CD4-positive, alpha-beta memory T cell (primary cell): ENCODE results near the gene HECTD1. TPM values are rescaled to one million over a fixed set of nuclear protein-coding genes. Genes with fewer than 3 reads are reported as not detected.
A peak's percentile ranks its signal among the peaks of the same experiment; 100 is the strongest.
"Not testable (repeated sequence)": the region's sequence is repeated elsewhere in the genome, so short reads cannot be mapped to it uniquely, and the experiment has no call there.

Experiments
- CTCF ChIA-PET: fragments of 350-600 bp; sonication (Branson Sonifier 250); formaldehyde crosslinking; loops from one replicate; lab custom pipeline; 2021; ENCODE audit warnings: inconsistent platforms; ENCODE audit not compliant: partially characterized antibody; lab: Charles Lee
- POLR2A ChIA-PET: fragments of 350-600 bp; sonication (Branson Sonifier 250); formaldehyde crosslinking; loops from one replicate; lab custom pipeline; 2021; ENCODE audit not compliant: partially characterized antibody; lab: Charles Lee
- DNase-seq, 5 donors: peaks; one replicate each; pipeline versions ENCODE4 v3.0.0 to v3.0.0-alpha.2; 2020 to 2022; ENCODE audit warnings: mixed read lengths in 1 of 5
- H3K27ac ChIP-seq: one replicate; pipeline ENCODE4 v1.7.0; 2013; ENCODE audit warnings: low read depth, low read length
- H3K27me3 ChIP-seq: 2 replicates; pipeline ENCODE4 v1.7.0; 2013; ENCODE audit warnings: mild to moderate bottlenecking, low read length, moderate library complexity; ENCODE audit not compliant: insufficient read depth
- H3K36me3 ChIP-seq: 2 replicates; pipeline ENCODE4 v1.7.0; 2013; ENCODE audit warnings: mild to moderate bottlenecking, low read length, moderate library complexity; ENCODE audit not compliant: insufficient read depth
- H3K4me1 ChIP-seq: 2 replicates; pipeline ENCODE4 v1.7.0; 2013; ENCODE audit warnings: mild to moderate bottlenecking, low read length, moderate library complexity; ENCODE audit not compliant: insufficient read depth
- H3K4me3 ChIP-seq, 2 donors: one replicate each; pipeline ENCODE4 v1.7.0; 2013; ENCODE audit warnings: low read length in 2 of 2, mild to moderate bottlenecking in 1 of 2
- H3K9me3 ChIP-seq, 2 donors: one replicate each; pipeline ENCODE4 v1.7.0; 2013; ENCODE audit warnings: low read length in 2 of 2, control low read depth in 1 of 2; ENCODE audit not compliant: control insufficient read depth in 1 of 2
- H3K27ac Mint-ChIP-seq, 7 donors: one replicate each; pipeline ENCODE4 v1.8.0; 2020 to 2021; ENCODE audit warnings: mixed read lengths in 7 of 7, mild to moderate bottlenecking in 6 of 7, inconsistent platforms in 3 of 7, moderate library complexity in 3 of 7
- H3K27me3 Mint-ChIP-seq, 2 donors: one replicate each; pipeline ENCODE4 v1.8.0; 2020 to 2021; ENCODE audit warnings: mixed read lengths in 2 of 2
- H3K36me3 Mint-ChIP-seq, 2 donors: one replicate each; pipeline ENCODE4 v1.8.0; 2020 to 2021; ENCODE audit warnings: mixed read lengths in 2 of 2, inconsistent platforms in 1 of 2, mild to moderate bottlenecking in 1 of 2
- H3K4me1 Mint-ChIP-seq, 4 donors: one replicate each; pipeline ENCODE4 v1.8.0; 2020 to 2021; ENCODE audit warnings: mixed read lengths in 4 of 4, mild to moderate bottlenecking in 1 of 4
- H3K4me3 Mint-ChIP-seq, 8 donors: one replicate each; pipeline ENCODE4 v1.8.0; 2020 to 2021; ENCODE audit warnings: mixed read lengths in 8 of 8, mild to moderate bottlenecking in 7 of 8, moderate library complexity in 6 of 8, inconsistent platforms in 3 of 8
- H3K9me3 Mint-ChIP-seq, 8 donors: one replicate each; pipeline ENCODE4 v1.8.0; 2020 to 2021; ENCODE audit warnings: mixed read lengths in 8 of 8, mild to moderate bottlenecking in 5 of 8, inconsistent platforms in 3 of 8, moderate library complexity in 1 of 8
- intact Hi-C: fragments of 100-400 bp; cut with micrococcal nuclease; formaldehyde crosslinking; loops from one replicate; pipeline ENCODE4 v1.15.1; 2023
- polyA plus RNA-seq, 2 donors: library from polyadenylated mRNA; unstranded; fragments of 300-500 nt; fragmentation: Illumina TruSeq; gene quantifications; one replicate each; pipeline ENCODE4 v1.2.3, GENCODE V29; 2021
- total RNA-seq, 2 experiments: library from RNA; stranded (reverse); gene quantifications; one replicate each; pipeline ENCODE4 v1.2.3, GENCODE V29; 2021

The HECTD1 gene
- total RNA-seq: 100 to 1,000 TPM; 157 to 170 TPM
- polyA plus RNA-seq: 10 to 100 TPM; 15.6 to 36.3 TPM

DNA sequence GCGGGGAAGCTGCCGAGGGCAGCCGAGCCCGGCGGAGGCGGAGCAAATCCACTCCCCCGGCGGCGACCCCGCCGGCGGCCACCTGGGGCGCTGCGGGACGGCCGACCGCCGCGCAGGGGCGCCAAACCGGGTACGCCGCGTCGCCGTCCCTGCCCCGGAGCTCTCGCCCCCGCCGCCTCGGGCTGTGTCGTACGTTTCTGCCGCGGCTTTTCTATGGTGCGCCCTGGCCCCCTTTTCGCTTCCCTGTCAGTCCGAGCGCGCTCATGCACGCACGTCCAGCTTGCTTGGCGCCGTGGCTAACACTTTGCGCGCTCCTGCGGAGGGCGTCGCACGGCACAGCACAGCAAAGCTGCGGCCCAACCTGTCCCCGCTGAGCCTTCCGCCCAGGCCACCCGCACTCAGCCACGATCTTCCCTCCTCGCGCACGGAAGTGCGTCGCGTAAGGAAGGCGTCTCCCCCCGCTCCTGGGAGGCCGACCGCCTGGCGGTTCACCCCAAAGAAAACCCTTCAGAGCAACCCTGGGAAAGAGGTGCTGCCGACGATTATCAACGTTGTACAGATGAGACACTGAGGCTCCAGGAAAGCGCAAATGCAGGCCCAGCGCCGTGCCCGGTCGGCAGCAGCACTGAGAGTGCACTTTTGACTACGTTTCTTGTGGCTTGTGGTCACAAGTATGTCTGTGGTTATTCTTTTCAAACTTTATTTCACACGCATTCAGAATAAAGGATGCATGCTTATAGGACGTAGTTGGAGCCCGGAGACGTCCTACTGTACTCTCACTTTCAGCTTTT lies at the start of gene HECTD1:
Gene HECTD1 (minus strand): TSS at position 39 of the 791 bp plus-strand sequence. CDS start 1,857 bp downstream, outside the sequence.
- Histone ChIP-seq H3K9me3 (no peaks in the 10 kb centered on the region), H3K27ac (peak within 1 kb of the TSS; percentile 97), H3K36me3 (peaks cover 3% of the 10 kb centered on the region), H3K4me3 (peak within 1 kb of the TSS; percentile 76 to 79), H3K27me3 (no peaks in the 10 kb centered on the region), H3K4me1 (peaks cover 46% of the 10 kb centered on the region)
- Mint-ChIP-seq H3K4me1 (peaks cover 43 to 77% (median 55%) of the 10 kb centered on the region in 4 donors), H3K27ac (peak within 1 kb of the TSS; percentile 99 to 100 (median 99)), H3K27me3 (no peaks in the 10 kb centered on the region), H3K9me3 (peaks cover 0 to 5% (median 0%) of the 10 kb centered on the region in 8 donors), H3K36me3 (peaks cover 17 to 30% of the 10 kb centered on the region in 2 donors), H3K4me3 (peak within 1 kb of the TSS; percentile 91 to 98 (median 95))
- peak; percentile 91 to 94 (median 92) for DNase-seq
- POLR2A ChIA-PET: interaction anchor here (0.6 to 5.6 kb wide), 50 partner anchors 9 to 870 kb away, joined by 3 to 152 read pairs (median 4); partner anchors contain the start of genes AP4S1, COCH, DTD2 and G2E3
- intact Hi-C loops: loop anchor here (1.0 to 5.0 kb wide), 14 partner anchors 64 to 995 kb away; partner anchors contain the start of genes ARHGAP5, DTD2, G2E3 and HEATR5A
- CTCF ChIA-PET: interaction anchor here (0.6 to 4.7 kb wide), 23 partner anchors 9 to 227 kb away, joined by 3 to 28 read pairs (median 4); partner anchors contain the start of genes AP4S1, HEATR5A and STRN3

DNA sequence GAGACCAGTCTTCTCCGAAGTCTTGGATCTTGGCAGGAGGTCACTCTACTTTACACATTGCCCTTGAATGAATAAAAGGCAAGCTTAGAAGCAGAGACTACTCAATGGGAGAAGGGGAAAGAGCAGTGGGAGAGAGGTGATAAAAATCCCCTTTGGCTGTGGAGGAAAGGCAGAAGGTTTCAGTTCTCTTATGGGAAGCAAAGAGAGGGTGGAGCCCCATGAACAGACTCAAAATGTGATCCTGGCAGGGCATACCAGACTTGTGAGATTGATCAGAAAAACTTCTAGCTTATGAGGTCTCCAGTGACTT lies 49.6 kb upstream of the HECTD1 start:
- ChIA-PET CTCF (no interaction called here), POLR2A (no interaction called here)
- no peaks in the 10 kb centered on the region for H3K4me1 ChIP-seq
- no peaks in the 10 kb centered on the region for H3K36me3 Mint-ChIP-seq
- no peaks in the 10 kb centered on the region for H3K4me1 Mint-ChIP-seq
- DNase-seq: no peak
- no peak overlapping the region for H3K4me3 ChIP-seq
- H3K27ac Mint-ChIP-seq: no peak overlapping the region
- no peaks in the 10 kb centered on the region for H3K27me3 ChIP-seq
- peaks cover 0 to 3% of the 10 kb centered on the region in 2 donors for H3K27me3 Mint-ChIP-seq
- intact Hi-C loops: no loop called here
- H3K9me3 ChIP-seq: no peaks in the 10 kb centered on the region
- no peak overlapping the region for H3K27ac ChIP-seq
- no peak overlapping the region for H3K4me3 Mint-ChIP-seq
- H3K9me3 Mint-ChIP-seq: no peaks in the 10 kb centered on the region
- H3K36me3 ChIP-seq: no peaks in the 10 kb centered on the region

- DNase-seq: no peak
- peaks cover 0 to 3% of the 10 kb centered on the region in 2 donors for H3K27me3 Mint-ChIP-seq
- no peak overlapping the region for H3K4me3 Mint-ChIP-seq
- no peak overlapping the region for H3K27ac Mint-ChIP-seq
- no peak overlapping the region for H3K4me3 ChIP-seq
- H3K36me3 Mint-ChIP-seq: no peaks in the 10 kb centered on the region
- H3K9me3 ChIP-seq: no peaks in the 10 kb centered on the region
- H3K27ac ChIP-seq: no peak overlapping the region
- no peaks in the 10 kb centered on the region for H3K27me3 ChIP-seq
- H3K36me3 ChIP-seq: no peaks in the 10 kb centered on the region
- POLR2A ChIA-PET: interaction anchor here (0.8 kb wide), 1 partner anchor 48 kb away, joined by 3 read pairs; no protein-coding TSS in a partner anchor
- H3K9me3 Mint-ChIP-seq: no peaks in the 10 kb centered on the region
- intact Hi-C loops: no loop called here
- peaks cover 0 to 1% (median 0%) of the 10 kb centered on the region in 4 donors for H3K4me1 Mint-ChIP-seq
- CTCF ChIA-PET: no interaction called here
- no peaks in the 10 kb centered on the region for H3K4me1 ChIP-seq
Observed at GRCh38 chr14:31256534-31257243, 49.1 kb upstream of the HECTD1 start.

DNA sequence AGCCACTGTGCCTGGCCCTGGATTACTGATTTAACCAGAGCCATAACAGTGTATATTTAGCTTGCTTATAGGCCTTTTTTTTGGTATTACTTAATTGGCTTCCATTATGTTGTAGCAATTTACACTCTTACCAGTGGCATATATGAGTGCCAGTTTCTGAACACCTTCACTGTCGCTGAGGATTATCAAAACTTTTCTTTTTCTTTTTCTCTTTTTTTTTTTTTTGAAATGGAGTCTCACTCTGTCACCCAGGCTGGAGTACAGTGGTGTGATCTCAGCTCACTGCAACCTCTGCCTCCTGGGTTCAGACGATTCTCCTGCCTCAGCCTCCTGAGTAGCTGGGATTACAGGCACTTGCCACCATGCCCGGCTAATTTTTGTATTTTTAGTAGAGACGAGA lies 48.3 kb upstream of the HECTD1 start:
- H3K4me1 ChIP-seq, H3K27me3 Mint-ChIP-seq, H3K4me1 Mint-ChIP-seq, H3K27me3 ChIP-seq, H3K4me3 ChIP-seq, H3K27ac ChIP-seq, DNase-seq, H3K9me3 ChIP-seq, H3K4me3 Mint-ChIP-seq, H3K36me3 ChIP-seq, CTCF ChIA-PET, H3K36me3 Mint-ChIP-seq, H3K9me3 Mint-ChIP-seq, H3K27ac Mint-ChIP-seq, intact Hi-C loops: not testable (repeated sequence)
- POLR2A ChIA-PET: interaction anchor here (0.8 kb wide), 1 partner anchor 48 kb away, joined by 3 read pairs; no protein-coding TSS in a partner anchor

- Histone ChIP-seq H3K9me3 (no peaks in the 10 kb centered on the region), H3K4me3 (no peak overlapping the region), H3K4me1 (no peaks in the 10 kb centered on the region), H3K27ac (no peak overlapping the region), H3K27me3 (no peaks in the 10 kb centered on the region), H3K36me3 (no peaks in the 10 kb centered on the region)
- intact Hi-C loops: no loop called here
- Mint-ChIP-seq H3K27me3 (no peaks in the 10 kb centered on the region), H3K9me3 (no peaks in the 10 kb centered on the region), H3K4me3 (no peak overlapping the region), H3K36me3 (no peaks in the 10 kb centered on the region), H3K4me1 (peaks cover 0 to 4% (median 0%) of the 10 kb centered on the region in 4 donors), H3K27ac (peak overlapping the region in 1 of 7 donors; percentile 52)
- DNase-seq: no peak
- POLR2A ChIA-PET: no interaction called here
- CTCF ChIA-PET: no interaction called here
Observed at GRCh38 chr14:31255286-31255685, 47.7 kb upstream of the HECTD1 start.

DNA sequence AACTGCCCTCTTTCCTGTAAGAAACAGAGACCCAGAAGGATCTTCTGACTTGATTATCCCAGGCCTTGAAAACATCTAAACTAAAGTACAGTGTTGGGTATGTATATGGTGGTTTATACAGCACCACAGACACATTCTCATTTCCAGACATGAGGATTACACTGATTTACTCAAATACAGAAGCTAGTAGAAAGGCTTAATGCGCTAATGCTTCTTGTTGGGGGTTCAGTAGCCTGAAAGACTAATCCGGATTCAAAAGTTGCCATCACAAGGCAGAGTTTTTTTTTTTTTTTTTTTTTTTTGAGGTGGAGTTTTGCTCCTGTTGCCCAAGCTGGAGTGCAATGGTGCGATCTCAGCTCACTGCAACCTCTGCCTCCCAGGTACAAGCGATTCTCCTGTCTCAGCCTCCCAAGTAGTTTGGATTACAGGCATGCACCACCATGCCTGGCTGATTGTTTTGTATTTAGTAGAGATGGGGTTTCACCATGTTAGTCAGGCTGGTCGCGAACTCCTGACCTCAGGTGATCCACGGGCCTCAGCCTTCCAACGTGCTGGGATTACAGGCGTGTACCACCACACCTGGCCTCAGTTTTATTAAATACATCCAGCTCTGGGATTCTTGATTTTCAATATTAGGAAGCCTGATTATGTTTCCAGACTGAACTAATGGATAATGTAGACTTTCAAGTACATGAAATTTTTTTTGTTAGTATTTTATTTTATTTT lies 46.3 kb upstream of the HECTD1 start:
- ChIA-PET CTCF (interaction anchor here (0.7 kb wide), 1 partner anchor 879 kb away, joined by 3 read pairs; no protein-coding TSS in a partner anchor), POLR2A (no interaction called here)
- Mint-ChIP-seq H3K27me3 (no peaks in the 10 kb centered on the region), H3K27ac (peak overlapping the region in 1 of 7 donors; percentile 30), H3K36me3 (no peaks in the 10 kb centered on the region), H3K4me1 (peaks cover 0 to 4% (median 0%) of the 10 kb centered on the region in 4 donors), H3K9me3 (no peaks in the 10 kb centered on the region), H3K4me3 (no peak overlapping the region)
- no peak overlapping the region for H3K4me3 ChIP-seq
- H3K36me3 ChIP-seq: no peaks in the 10 kb centered on the region
- H3K27me3 ChIP-seq: no peaks in the 10 kb centered on the region
- DNase-seq: no peak
- H3K4me1 ChIP-seq: no peaks in the 10 kb centered on the region
- H3K9me3 ChIP-seq: no peaks in the 10 kb centered on the region
- no peak overlapping the region for H3K27ac ChIP-seq
- intact Hi-C loops: no loop called here
